NCI-H2107 treated with DMSO at 0.1 percent for 48 hours (cell line): ENCODE results near the gene RARS1.
"Not testable (repeated sequence)": the region's sequence is repeated elsewhere in the genome, so short reads cannot be mapped to it uniquely, and the experiment has no call there.

Experiments used
- DNase-seq: peaks from one replicate; lab custom pipeline; 2025; ENCODE audit not compliant: unreplicated experiment; lab: John Stamatoyannopoulos, UW

Gene RARS1

GRCh38 chr5:168480601-168481000 is 5.7 kb upstream of the RARS1 start:
- no peak for DNase-seq

DNA sequence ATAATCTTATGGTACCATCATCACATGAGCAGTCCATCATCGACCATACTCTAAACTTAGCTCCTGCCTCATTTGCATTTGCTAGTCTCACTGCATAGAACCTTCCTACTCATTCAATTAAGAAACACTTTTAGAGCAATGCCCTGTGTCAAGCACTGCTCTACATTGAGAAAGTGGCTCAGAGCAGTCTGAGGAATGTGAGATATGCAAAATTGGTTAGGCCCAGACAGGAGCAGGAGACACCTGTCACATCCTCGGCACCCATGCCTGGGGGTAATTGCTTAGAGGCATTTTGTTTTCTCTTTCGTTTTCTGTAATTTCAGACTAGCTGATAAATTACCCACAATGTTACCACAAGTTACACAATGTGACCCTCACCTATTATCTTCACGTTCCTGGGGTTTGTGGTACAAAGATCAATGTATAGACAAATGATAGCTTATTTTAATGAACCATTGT is 4.9 kb upstream of the RARS1 start:
- DNase-seq = no peak

- no peak for DNase-seq
Measured at GRCh38 chr5:168482361-168482760, 3.9 kb upstream of the RARS1 start.

- DNase-seq = no peak
Measured at GRCh38 chr5:168489059-168489458, 2.8 kb downstream of the RARS1 start.

- DNase-seq = no peak
Measured at GRCh38 chr5:168494057-168494555, 7.8 kb downstream of the RARS1 start.

- no peak for DNase-seq
Measured at GRCh38 chr5:168502563-168503237, 16.4 kb downstream of the RARS1 start.

DNA sequence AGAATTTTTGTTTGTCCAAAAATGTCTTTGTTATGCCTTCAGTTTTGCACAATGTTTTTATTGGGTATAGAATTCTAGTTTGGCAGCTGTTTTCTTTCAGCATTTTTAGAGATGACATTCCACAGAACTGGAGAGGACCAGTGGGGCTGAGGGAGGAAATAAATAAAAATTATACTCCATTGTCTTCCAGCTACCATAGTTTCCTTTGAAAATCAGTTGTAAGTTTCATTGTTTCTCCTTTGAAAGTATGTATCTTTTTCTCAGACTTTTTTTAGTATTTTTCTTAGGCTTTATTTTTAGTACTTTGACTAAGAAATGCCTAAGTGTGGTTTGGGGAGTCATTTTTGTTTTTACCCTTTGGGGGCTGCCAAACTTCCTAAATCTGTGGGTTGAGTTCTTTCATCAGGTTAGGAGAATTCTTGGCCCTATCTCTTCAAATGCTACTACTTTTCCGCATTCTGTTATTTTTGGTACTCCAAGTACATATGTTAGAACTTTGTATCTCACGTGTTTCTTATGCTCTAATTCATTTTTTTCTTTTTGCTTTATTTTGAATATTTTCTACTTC is 27.7 kb downstream of the RARS1 start:
- DNase-seq = no peak

GRCh38 chr5:168525856-168526255 is 39.6 kb downstream of the RARS1 start:
- no peak for DNase-seq

- DNase-seq = no peak
Measured at GRCh38 chr5:168527756-168528295, 41.6 kb downstream of the RARS1 start.

GRCh38 chr5:168528521-168529373 is 42.5 kb downstream of the RARS1 start, which contains the start of gene FBLL1:
TSS of gene FBLL1 (plus strand) at chr5:168529305. CDS start at chr5:168529505, 200 bp downstream.
- DNase-seq = no peak

DNA sequence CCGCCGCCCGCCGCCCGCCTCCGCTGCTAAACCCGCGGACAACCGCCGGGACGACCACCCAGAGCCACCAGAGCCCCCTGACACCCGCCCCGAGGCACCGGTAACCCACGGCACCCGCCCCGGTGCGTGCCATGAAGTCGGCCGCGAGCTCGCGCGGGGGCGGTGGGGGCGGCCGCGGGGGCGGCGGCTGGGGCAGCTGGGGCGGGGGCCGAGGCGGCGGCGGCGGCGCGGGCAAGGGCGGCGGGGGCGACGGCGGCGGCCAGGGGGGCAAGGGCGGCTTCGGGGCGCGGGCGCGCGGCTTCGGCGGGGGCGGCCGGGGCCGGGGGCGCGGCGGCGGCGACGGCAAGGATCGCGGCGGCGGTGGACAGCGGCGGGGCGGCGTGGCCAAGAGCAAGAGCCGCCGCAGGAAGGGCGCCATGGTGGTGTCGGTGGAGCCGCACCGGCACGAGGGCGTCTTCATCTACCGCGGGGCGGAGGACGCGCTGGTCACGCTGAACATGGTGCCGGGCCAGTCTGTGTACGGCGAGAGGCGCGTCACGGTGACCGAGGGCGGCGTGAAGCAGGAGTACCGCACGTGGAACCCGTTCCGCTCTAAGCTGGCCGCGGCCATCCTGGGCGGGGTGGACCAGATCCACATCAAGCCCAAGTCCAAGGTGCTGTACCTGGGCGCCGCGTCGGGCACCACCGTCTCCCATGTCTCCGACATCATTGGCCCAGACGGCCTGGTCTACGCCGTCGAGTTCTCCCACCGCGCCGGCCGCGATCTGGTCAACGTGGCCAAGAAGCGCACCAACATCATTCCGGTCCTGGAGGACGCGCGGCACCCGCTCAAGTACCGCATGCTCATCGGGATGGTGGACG is 43.3 kb downstream of the RARS1 start:
- DNase-seq = no peak

- DNase-seq = no peak
Measured at GRCh38 chr5:168530621-168531150, 44.4 kb downstream of the RARS1 start.

DNA sequence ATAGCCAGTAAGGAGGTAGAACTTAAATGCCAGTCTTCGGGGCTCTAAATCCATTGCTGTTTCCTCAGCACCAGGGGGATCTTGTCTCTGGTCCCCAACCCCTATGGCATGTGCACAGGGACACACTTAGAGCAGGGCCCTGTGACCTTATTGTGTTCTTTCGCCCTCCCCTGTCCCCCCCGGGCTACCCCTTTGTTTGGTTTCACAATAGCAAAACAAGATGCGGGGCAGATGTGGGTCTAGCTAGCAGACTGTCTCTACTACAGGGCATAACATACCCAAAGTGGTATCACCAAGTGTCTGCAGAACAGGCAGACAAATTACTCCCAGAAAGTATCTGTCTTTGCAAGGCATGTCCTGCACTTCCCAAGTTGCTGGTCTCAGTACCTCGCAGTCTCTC is 44.9 kb downstream of the RARS1 start:
- no peak for DNase-seq

DNA sequence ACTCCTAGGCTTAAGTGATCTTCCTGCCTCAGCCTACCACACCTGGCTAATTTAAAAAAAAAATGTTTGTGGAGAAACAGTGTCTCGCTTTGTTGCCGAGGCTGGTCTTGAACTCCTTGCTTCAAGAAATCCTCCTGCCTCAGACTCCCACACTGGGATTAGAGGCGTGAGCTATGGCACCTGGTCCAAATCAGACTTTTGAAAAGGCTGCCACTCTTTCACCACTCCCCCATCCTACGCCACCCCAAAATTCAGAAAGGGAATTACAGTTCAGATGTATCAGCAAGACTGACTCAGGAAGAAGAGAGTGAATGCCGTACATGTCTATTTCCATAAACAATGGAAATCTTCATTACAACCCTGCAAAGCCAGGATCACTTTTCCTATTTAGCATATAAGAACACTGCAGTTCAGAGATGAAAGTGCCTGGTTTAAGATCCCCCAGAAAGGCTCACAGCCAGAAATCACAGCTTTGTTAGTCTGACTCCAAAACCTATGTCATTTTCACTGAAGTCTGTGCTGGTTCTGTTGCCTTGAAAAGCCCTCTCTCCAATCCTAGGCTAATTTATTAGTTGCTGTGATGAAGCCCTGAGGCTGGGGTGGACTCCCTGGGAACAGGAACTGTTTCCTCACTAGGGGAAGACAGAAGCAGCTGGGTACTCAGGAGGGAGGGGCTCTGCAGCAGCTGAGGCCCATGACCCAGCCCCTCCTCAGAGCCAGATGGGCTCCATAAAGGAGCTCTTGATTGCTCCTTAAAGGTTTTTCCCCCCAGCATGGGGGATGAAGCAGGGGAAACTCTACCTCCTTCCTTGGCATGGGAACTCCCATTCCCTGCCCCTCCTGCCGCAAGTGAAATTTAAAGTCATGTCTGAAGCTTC is 46.0 kb downstream of the RARS1 start:
- DNase-seq = no peak

DNA sequence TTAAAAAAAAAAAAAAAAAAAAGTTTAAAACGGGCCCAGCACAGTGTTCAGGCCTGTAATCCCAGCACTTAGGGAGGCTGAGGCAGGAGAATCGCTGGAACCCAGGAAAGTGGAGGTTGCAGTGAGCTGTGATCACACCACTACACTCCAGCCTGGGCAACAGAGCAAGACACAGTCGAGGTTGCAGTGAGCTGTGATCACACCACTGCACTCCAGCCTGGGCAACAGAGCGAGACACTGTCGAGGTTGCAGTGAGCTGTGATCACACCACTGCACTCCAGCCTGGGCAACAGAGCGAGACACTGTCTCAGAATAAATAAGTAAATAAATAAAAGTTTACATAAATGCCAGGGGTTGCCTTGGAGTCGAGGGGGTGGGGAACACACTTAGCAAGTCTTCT is 48.1 kb downstream of the RARS1 start:
- not testable (repeated sequence) for DNase-seq

DNA sequence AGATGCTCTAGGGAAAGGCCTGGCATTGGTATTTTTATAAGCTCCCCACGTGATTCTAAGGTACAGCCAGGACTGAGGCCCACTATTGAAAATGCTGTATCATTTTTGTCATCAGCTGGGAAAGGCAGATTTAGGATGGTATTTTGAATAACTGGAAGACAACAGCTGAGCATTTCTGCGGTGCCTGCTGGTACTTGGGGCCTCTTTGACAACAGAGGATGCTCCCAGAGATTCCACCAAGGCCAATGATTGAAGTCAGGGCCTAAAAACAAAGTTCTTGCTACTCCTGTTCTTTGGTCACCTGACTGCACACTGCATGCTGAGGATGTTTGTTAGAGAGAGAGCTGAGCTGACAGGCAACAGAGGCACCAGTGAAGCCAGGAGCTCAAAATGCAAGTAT is 50.9 kb downstream of the RARS1 start:
- DNase-seq = no peak

DNA sequence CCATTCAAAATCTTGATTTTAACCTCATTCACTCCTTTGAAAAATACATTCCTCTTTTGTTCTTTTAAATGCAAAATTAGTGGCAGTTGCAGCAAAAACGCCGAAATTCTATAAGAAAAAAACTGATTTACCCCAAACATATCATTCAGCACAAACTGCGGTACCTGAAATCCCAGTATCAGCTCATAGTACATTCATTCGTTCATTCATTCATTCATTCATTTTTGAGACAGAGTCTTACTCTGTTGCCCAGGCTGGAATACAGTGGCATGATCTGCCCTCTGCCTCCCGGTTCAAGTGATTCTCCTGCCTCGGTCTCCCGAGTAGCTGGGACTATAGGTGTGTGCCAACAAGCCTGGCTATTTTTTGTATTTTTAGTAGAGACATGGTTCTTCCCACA is 63.3 kb downstream of the RARS1 start:
- no peak for DNase-seq

- no peak for DNase-seq
Measured at GRCh38 chr5:168550656-168551055, 64.4 kb downstream of the RARS1 start.

- DNase-seq = no peak
Measured at GRCh38 chr5:168552146-168552545, 65.9 kb downstream of the RARS1 start.
